ENCODE measurements around the gene MPPED1. TPM values are rescaled to one million over a fixed set of nuclear protein-coding genes. Genes with fewer than 3 reads are reported as not detected.

The MPPED1 gene
- total RNA-seq, 6 donors from 2014 or later: not detected

DNA sequence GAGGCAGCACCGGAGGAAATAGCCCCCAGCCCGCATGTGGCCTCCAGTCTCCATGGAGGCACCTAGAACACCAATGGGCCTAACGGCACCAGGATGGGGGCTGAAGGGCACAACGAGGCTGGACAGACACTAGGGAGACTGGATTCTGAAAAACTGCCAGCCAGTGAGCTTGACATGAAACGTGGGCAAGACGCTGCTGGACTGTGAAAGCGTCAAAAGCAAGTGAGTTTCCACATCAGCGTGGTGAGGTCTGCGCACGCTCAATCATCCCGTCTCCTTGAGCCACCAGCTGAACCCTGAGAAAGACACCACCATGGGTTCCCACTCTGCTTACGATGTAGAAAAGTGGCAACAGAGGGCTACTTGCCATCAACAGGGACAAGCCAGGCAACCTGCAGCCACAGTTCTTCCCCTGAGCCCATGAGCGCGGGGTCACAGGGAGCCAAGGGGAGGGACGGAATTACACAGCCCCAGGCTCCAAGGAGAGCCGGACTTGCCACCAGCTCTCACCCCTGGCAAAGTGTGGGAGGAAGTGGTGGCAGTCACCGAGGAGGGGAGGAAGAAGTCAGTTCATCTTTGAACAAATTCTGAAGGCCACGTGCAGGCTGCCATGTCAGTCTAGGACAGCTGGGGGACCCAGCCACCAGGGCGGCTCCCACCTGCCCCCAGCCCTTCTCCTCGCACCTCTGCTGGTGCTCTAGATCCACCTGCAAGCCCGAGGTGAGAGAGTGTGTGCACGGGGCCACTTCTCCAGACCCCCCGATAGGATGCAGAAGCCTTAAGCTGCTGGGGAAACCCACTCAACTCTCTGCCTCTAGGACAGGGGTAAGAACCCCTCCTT is 131.1 kb downstream of the MPPED1 start:
- ATAC-seq (ENCODE audit: low FRiP score in 2 of 2): peak in 1 of 2 donors; percentile 12
- 85 to 87% methylated on average over 18 to 23 of the region's 23 CpGs for WGBS, 2 donors
- Histone ChIP-seq H3K4me3 (no peak overlapping the region), H3K9me3 (no peaks in the 10 kb centered on the region), H3K27ac (no peak overlapping the region), H3K36me3 (no peaks in the 10 kb centered on the region), H3K27me3 (no peaks in the 10 kb centered on the region), H3K4me1 (no peaks in the 10 kb centered on the region)
- DNase-seq: no peak
- no peak for TF ChIP-seq POLR2A (IDR thresholded peaks at IDR 0.05)
- no peak for TF ChIP-seq EP300 (IDR thresholded peaks at IDR 0.05)
- TF ChIP-seq, protein P1, sequence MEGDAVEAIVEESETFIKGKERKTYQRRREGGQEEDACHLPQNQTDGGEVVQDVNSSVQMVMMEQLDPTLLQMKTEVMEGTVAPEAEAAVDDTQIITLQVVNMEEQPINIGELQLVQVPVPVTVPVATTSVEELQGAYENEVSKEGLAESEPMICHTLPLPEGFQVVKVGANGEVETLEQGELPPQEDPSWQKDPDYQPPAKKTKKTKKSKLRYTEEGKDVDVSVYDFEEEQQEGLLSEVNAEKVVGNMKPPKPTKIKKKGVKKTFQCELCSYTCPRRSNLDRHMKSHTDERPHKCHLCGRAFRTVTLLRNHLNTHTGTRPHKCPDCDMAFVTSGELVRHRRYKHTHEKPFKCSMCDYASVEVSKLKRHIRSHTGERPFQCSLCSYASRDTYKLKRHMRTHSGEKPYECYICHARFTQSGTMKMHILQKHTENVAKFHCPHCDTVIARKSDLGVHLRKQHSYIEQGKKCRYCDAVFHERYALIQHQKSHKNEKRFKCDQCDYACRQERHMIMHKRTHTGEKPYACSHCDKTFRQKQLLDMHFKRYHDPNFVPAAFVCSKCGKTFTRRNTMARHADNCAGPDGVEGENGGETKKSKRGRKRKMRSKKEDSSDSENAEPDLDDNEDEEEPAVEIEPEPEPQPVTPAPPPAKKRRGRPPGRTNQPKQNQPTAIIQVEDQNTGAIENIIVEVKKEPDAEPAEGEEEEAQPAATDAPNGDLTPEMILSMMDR (IDR thresholded peaks at IDR 0.05): no peak
- TF ChIP-seq POLR2AphosphoS5 (IDR thresholded peaks at IDR 0.05): no peak

DNA sequence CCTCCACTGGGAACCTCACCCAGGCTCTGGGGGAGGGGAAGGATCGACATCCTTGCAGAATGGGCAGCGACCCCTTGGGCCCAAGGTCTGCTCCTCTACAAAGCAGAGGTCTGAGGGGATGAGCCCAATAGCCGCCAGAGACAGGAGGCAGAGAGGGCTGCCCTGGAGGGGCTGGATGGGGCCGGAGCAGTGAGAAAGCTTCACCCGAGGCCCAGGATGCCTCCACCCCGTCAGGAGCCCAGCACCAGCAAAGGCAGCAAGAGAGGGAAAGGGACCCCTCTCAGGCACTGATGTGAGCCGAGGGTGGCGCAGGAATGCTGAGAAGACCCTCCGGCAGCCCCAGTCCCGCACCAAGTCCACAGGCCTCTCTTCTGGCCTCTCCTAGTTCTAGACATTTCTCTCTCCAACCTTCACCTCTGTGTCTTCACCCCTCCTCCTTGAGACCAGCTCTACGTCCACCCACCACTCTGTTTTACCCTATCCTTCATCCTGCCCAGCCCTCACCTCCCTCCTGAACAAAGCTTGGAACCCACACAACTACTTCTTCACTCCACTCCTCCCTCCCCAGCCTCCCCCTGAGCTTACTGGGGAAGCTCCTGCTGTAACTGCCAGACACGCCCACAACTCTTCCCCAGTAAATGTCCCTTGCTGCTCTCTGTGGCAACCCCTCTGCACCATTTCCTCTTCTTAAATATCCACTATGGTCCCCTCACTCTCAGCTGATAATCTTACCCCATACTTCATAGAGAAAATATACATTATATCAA is 131.9 kb downstream of the MPPED1 start:
- 75 to 79% methylated on average over 6 to 12 of the region's 12 CpGs for WGBS, 2 donors
- Histone ChIP-seq H3K27ac (no peak overlapping the region), H3K36me3 (no peaks in the 10 kb centered on the region), H3K9me3 (no peaks in the 10 kb centered on the region), H3K27me3 (no peaks in the 10 kb centered on the region), H3K4me1 (no peaks in the 10 kb centered on the region), H3K4me3 (no peak overlapping the region)
- DNase-seq: no peak
- peak in 1 of 2 donors; percentile 23 for ATAC-seq (ENCODE audit: low FRiP score in 2 of 2)
- TF ChIP-seq EP300 (IDR thresholded peaks at IDR 0.05): no peak
- TF ChIP-seq, protein P1 (IDR thresholded peaks at IDR 0.05): no peak
- TF ChIP-seq POLR2A (IDR thresholded peaks at IDR 0.05): no peak
- no peak for TF ChIP-seq POLR2AphosphoS5 (IDR thresholded peaks at IDR 0.05)

DNA sequence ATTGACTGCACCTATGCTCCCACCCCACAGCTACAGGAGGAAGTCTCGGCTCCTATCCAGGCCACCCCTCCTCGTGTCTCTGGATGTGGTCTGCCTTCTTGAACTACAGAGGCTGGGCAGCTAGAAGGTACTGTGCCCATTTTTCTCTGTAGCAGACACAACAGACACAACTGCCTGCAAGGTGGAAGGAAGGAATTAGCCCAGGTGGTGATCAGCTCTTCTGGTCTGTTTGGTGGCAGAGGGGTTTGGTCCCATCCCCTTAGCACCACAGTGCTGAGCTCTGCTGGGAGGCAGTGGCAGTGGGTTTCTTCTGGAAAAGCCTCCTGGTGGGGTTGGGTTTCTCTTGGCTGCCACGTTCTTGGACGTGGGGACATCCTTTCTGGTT is 132.5 kb downstream of the MPPED1 start:
- 66 to 71% methylated on average over 4 of the region's 4 CpGs for WGBS, 2 donors

DNA sequence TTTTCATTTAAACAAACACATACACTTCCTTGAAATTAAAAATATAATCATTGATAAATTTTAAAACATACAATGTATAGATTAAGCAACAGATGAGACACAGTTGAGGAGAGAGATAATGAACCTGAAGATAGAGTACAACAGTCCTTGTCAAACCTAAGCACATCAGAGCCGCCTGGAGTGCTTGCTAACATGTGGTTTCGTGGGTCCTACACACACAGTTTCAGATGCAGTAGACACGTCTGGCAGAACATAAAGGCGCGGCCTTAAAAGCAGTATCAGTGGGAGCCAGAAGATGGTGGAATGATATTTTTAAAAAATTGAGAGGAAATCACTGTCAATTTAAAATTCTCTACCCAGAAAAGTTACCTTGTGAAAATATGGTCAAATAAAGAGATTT is 134.4 kb downstream of the MPPED1 start:
- no peak for TF ChIP-seq POLR2A (IDR thresholded peaks at IDR 0.05)
- no peak for TF ChIP-seq EP300 (IDR thresholded peaks at IDR 0.05)
- no peak for TF ChIP-seq POLR2AphosphoS5 (IDR thresholded peaks at IDR 0.05)
- TF ChIP-seq, protein P1 (IDR thresholded peaks at IDR 0.05): no peak
- no peaks in the 10 kb centered on the region for H3K27me3 ChIP-seq
- ATAC-seq (ENCODE audit: low FRiP score in 2 of 2): no peak
- no peaks in the 10 kb centered on the region for H3K4me1 ChIP-seq
- DNase-seq: no peak
- H3K27ac ChIP-seq: no peak overlapping the region
- WGBS, 2 donors: 80 to 81% methylated on average over 5 of the region's 5 CpGs
- H3K9me3 ChIP-seq: no peaks in the 10 kb centered on the region
- no peak overlapping the region for H3K4me3 ChIP-seq
- H3K36me3 ChIP-seq: no peaks in the 10 kb centered on the region

More for the DNA sequence above, 132.5 kb downstream of the MPPED1 start:
- H3K4me1 ChIP-seq: no peaks in the 10 kb centered on the region
- TF ChIP-seq, protein P1 (IDR thresholded peaks at IDR 0.05): no peak
- no peak for TF ChIP-seq EP300 (IDR thresholded peaks at IDR 0.05)
- no peaks in the 10 kb centered on the region for H3K27me3 ChIP-seq
- DNase-seq: no peak
- no peaks in the 10 kb centered on the region for H3K36me3 ChIP-seq
- no peaks in the 10 kb centered on the region for H3K9me3 ChIP-seq
- H3K27ac ChIP-seq: no peak overlapping the region
- no peak overlapping the region for H3K4me3 ChIP-seq
- ATAC-seq (ENCODE audit: low FRiP score in 2 of 2): no peak

Data from upper lobe of left lung (tissue), 6 donors.